NCI-H82 treated with DMSO at 0.1 percent for 48 hours (cell line): ENCODE measurements around the gene MPZL1.
"Not testable (repeated sequence)": the region's sequence is repeated elsewhere in the genome, so short reads cannot be mapped to it uniquely, and the experiment has no call there.

Experiments used
- DNase-seq: peaks from one replicate; lab custom pipeline; 2025; ENCODE audit not compliant: unreplicated experiment; lab: John Stamatoyannopoulos, UW

Gene MPZL1

DNA sequence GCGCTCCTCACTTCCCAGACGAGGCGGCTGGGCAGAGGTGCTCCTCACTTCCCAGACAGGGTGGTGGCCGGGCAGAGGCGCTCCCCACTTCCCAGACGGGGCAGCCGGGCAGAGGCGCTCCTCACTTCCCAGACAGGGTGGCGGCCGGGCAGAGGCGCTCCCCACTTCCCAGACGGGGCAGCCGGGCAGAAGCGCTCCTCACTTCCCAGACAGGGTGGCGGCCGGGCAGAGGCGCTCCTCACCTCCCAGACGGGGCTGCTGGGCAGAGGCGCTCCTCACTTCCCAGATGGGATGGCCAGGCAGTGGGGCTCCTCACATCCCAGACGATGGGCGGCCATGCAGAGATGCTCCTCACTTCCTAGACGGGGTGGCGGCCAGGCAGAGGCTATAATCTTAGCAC, 84.5 kb downstream of the MPZL1 start:
- DNase-seq = not testable (repeated sequence)

DNA sequence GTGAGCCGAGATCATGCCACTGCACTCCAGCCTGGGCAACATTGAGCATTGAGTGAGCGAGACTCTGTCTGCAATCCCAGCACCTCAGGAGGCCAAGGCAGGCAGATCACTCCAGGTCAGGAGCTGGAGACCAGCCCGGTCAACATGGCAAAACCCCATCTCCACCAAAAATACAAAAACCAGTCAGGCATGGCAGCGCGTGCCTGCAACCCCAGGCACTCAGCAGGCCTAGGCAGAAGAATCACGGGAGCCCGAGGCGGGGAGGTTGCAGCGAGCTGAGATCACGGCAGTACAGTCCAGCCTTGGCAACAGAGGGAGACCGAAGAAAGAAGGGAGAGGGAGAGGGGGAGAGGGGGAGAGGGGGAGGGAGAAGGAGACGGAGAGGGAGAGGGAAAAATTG, 84.9 kb downstream of the MPZL1 start:
- not testable (repeated sequence) for DNase-seq

DNA sequence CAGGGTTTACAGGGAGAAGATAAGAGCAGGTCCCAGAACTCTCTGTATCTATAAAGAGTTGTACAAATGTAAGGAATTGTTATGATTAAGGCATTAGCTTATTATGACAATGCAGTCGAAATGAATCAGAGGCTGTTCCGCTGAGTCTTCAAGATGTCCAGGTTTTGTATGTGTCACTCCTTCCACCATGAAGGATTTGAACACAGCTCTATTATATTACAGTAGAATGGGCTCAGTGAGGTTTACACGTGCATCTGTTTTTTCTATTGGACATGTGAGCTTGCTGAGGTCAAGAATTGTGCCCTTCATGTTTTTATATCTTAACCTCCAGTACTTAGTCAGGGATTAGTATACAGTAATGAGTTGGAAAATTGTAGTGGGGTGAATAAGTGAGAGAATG, 86.3 kb downstream of the MPZL1 start:
- DNase-seq = no peak

DNA sequence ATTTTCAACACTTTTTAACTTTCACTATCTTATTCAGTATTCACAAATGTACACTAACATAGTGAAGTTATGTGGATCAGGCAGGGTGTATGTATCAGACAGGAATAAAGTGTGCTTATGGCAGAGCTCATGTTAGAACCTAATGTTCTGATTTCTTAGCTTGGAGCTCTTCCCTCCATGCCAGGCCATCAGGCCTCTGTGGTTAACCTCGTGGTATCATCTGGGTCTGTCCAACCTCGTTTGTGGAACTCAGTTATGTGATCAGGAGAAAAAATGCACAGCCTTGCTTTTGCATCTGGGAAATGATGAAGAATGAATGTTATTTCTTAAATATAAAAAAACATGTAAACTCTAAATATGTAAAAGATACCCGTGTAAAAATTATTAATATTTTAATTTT, 86.9 kb downstream of the MPZL1 start:
- no peak for DNase-seq

DNA sequence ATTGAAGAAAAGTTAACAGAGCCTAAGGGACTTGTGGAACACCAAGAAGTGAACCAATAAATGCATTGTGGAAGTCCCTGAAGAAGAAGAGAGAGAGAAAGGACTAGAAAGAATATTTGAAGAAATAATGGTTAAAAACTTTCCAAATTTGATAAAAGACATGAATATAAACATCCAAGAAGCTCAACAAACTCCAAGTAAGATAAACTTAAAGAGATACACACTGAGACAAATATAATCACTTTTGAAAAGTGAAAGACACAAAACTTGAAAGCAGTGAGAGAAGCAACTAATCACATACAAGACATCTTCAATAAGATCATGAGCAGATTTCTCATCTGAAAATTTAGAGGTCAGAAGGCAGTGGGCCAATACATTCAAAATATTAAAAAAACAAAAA, 91.2 kb downstream of the MPZL1 start:
- DNase-seq = no peak

DNA sequence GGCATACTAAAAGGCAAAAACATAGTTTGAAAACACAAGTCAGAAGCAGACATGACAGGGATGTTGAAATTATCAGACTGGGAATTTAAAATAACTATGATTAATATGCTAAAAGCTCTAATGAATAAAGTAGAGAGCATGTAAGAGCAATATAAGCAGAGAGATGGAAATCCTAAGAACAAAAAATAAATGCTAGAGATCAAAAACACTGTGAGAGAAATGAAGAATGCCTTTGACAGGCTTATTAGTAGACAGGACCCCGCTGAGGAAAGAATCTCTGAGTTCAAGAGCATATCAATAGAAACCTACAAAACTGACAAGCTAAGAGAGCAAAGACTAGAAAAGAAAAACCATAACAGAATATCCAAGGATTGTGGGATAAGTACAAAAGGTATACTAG, 93.9 kb downstream of the MPZL1 start:
- DNase-seq = no peak

DNA sequence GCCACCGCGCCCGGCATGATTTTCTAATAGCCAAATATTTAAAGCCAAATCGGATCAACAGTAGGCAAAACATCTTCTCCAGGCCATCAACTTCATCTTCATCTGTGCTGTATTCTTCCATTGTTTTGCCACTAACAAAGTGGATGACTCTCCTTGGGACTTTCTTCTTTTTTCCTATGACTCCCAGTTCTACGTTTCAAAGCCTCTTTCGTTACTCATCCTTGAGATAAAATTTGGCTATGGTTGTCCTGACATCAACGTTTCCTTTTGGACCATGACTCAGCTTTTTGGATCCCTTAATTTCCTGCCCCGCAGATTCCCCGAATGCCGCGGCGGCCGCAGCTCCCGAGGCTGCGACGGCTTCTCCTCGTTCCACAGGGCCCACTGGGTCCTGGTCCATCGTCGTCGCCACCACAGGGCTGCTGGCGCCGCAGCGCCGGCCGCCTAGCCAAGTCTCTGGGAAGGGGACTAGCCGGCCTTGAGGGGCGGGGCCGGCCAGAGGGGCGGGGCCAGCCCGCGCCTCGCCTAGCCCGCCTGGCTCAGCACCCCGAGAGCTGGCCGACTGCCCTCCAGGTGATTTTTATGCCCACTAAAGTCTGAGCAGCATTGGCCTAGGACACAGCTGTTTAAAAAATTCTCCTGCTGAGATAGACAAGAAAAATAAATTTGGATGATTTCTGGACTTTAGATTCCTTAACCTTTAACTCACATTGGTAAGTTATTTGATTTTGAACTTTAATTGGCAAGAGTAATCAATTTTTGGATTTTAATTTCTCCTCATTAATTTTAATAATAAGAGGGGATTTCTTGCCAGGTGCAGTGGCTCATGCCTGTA, 98.3 kb downstream of the MPZL1 start:
- no peak for DNase-seq

DNA sequence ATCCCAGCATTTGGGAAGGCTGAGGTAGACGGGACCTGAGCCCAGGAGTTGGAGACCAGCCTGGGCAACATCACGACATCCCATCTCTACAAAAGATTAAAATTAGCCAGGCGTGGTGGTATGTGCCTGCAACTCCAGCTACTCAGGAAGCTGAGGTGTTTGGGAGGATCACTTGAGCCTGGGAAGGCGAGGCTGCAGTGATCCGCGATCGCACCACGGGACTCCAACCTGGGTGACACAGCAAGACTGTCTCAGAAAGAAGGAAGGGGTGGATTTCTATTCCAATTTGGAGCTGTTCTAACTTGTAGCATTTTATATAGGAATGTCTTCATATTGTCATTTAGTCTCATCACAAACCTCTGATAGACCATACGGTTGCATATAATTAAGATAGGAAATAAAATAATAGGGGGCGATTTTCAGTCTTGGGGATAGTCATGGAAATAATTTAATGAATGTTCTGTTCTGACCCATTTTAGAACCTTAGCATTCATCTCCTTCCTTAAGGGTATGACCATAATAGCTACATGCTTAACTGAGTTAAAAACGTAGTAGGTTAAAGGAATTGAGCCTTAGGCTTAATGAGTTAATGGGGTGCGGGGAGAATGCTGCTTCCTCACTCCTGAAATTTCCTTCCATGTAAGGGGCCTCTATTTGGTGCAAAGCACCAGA, 99.0 kb downstream of the MPZL1 start:
- no peak for DNase-seq

DNA sequence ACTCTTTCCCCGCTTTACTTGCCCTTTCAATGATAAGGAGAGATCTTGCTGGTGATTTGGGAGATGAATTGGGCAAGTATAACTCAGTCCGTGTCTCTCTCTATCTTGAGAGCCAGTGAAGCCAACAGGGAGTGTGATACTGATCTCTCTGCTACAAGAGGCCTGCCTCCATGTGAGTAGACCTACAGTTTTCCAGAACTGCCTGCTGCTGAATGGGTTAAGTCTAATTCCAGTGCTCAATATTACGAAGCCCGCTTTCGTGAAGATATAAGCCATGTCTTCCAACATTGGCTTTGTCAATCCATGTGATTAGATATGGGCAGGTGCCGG, 99.5 kb downstream of the MPZL1 start:
- no peak for DNase-seq

DNA sequence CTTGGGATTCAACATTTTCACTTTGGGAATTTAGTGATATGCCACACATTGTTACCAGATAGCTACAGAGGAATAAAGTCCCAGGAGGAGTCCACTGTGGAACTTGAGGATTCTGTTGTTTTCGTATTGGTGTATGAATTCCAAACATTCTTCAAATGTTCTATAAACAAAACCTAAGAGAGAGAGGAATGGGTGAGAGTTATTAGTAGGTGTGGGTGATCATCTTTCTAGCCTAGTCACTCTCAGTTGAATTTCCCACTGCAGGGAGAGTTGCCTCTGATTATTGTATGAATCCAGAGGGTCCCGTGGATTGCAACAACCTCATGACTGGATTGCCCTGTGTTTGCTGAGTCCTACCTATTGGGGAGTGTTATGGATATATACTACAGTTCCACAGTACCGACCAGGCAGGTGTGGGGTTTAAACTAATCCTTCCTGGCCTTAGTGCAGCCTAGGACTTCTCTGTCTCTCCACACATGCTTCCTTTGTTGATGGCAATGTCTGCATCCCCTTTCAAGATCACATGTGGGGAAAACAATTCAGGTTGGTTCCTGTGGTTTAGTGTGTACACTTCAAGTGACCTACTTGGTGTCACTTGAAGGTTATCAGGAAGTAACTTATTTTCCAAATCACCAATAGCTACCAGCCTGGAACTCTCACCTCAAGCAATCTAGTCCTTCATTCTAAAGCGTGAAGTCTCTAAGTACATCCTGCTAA, 100.3 kb downstream of the MPZL1 start:
- DNase-seq = no peak

DNA sequence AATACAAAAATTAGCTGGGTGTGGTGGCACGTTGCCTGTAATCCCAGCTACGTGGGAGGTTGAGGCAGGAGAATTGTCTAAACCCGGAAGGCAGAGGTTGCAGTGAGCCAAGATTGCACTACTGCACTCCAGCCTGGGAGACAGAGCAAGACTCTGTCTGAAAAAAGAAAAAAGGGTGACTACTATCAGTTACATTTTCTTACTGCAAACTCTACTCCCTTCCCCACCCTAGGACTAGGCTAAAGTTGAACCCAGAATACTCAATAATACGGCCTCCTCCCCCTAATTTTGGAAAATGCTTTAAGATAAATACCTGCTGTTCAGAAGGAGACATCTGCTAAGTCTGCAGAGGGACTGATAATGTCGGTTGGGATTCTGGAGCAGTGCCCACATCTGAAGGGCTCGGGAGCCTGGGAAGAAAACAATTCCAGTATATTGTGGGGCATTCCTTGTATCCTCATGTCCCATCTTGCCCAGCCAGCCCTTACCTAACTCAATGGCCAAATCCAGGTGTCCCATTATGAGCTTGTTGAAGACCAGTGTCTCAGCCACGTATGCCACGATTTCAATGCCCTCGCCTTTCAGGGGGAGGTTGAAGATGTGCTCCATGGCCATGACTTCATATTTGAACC, 102.5 kb downstream of the MPZL1 start:
- DNase-seq = no peak

DNA sequence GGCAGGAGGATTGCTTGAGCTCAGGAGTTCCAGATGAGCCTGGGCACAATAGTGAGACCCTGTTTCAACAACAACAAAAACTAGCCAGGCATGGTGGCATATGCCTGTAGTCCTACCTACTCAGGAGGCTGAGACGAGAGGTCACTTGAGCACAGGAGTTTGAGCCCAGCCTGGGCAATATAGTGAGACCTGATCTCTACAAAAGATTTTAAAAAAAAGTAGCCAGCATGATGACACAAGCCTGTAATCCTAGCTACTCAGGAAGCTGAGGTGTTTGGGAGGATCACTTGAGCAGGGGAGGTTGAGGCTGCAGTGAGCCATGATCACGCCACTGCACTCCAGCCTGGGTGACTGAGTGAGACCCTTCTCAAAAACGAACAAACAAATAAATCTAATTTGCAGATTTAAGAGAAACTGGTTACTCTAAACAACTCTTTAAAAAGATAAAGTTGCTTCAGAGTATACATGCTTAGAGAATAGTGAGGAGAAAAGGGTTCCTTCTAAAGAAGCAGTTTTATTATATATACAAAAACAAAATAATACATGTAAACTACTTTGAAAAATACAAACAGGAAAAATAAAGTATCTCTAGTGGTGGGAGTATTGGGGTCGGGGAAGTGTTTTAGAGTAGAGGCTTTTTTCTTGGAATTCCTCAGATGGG, 103.8 kb downstream of the MPZL1 start:
- DNase-seq = no peak

DNA sequence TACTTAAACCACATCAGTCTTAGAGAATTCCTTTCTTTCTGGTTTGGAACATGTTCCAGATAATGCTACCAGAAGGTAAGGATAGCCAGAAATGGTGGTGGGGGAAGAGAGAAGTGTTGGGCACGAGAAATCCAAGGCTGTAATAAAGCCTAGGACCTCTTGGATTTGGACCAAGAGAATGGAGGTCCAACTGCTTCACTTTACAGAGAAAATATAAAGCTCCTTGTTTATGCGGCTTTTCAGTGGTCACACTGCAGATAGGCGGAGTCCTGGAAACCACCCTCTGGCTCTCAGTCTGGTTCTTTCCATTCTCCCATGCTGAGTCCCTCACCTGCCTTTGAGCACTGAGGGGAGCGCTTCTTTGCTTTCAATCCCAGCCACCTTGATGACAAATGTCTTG, 104.3 kb downstream of the MPZL1 start:
- no peak for DNase-seq

DNA sequence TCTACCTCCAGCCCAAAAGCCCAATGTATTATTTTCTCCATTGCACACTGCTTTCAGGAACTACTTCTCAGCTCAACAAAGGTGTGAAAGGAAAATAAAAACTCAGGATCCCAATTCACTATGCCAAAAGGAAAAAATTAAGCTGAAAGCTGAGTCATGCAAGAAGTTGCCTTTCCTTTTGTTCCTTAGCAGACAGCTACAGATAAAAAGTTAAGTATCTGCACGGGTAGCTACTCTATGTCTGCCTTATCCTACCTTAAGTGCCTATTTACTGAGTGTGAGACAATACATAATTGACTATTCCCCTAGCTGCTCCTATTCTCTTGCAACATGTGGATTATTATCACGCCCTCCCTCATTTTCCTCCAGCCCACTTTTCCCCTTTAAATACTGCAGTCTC, 108.1 kb downstream of the MPZL1 start:
- no peak for DNase-seq

DNA sequence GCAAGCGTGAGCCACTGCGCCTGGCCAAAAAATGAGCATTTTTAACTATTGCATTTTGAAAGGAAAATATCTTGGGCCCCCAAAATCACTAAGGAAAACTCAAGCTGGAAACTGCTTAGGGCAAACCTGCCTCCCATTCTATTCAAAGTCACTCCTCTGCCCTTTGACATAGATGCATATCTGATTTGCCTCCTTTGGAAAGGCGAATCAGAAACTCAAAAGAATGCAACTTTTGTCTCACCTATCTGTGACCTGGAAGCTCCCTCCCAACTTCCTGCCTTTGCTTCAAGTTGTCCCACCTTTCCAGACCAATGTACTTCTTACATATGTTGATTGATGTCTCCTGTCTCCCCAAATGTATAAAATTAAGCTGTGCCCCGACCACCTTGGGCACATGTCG, 108.9 kb downstream of the MPZL1 start:
- not testable (repeated sequence) for DNase-seq

DNA sequence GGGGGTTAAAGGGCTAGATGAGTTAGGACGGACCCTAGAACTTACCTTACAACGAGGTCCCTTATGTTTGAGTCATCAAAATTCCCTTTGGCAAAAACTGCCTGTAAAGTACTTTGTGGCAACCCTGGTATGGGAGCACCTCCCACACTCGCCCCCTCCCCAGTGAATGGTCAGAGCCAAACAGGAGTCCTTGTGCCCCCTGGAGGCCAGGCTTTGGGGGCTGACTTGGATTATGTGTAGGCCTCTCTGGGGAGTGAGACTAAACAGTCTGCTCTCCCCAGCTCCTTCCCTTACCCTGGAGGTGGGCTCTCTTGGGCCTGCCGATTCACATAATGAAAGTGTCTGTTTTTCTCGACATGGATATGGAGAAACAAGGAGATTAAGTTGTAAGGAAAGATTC, 110.9 kb downstream of the MPZL1 start:
- DNase-seq = no peak

DNA sequence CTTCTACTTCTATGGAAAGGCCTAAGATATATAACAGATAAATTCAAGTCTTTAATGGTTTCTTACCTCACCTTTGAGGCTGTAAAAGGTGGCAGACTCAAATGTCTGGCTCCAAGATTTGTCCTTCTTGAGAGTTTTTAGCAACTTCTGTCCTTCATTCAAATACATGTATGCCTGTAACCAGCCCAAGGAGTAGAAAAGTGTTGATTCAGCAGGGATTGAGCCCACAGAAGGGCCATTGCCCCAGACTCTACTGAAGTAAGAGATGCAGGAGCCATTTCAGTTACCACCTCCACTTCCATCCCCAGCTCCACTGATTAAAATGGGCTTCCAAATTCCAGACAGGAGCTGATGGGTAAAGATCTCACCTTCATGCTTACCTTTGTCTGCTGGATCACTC, 112.1 kb downstream of the MPZL1 start:
- no peak for DNase-seq

DNA sequence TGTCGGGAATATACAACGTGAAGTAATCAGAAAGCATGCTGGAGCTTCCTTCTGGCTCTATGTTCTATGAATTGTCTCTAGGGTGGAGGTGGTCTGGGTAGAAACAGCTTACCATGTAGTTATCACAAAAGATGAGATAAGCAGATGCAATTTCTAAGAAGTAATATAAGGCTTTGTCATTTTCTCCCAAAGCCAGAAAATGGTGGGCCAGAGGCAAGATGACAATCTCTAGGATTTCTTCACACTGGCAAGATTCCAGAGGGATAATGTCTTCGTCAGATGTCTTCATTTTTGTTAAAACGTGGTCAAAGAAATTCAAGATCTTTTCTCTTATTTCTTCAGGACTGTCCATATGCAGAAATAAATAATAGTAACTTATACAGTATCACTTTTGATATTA, 114.4 kb downstream of the MPZL1 start:
- DNase-seq = no peak

DNA sequence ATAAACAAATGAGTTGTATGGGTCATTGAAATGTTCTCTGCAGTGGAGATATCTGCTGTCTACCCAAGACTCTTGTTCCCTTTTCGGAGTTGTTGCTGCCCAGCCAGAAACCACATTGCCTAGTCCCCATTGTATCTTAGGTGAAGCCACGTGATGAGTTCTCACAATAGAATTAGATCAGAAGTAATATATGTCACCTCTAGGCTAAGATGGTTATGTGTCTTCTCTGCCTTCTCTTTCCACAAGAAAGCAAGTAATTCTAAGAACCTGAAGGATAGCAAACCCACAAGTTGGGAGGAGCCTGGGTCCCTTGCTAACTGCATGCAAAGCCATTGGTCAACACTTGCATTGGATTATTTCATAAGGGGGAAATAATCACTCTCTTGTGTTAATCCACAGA, 115.5 kb downstream of the MPZL1 start:
- no peak for DNase-seq

DNA sequence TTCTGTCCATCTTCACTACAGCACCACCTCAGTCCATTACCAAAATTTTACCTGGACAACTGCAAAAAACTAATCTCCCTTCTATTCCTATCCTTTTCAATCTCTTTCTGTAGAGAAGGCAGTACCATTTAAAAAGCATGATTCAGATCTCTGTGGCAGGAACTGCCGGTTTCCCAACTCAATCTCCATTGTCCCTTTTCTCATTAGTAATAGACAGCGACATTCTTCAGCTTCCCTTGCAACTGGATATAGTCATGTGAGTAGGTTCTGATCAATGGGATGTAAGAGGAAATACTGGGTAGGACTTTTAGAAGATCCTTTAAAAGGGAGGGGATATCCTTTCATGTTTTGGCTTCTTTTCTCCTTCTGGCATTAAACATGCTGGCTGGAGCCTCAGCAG, 117.2 kb downstream of the MPZL1 start:
- DNase-seq = no peak
